ENCODE data around the gene RNU6-7. TPM values are rescaled to one million over a fixed set of nuclear protein-coding genes. Genes with fewer than 3 reads are reported as not detected.

RNU6-7 gene
- total RNA-seq, 1 donor from 2014 or later: not detected

DNA sequence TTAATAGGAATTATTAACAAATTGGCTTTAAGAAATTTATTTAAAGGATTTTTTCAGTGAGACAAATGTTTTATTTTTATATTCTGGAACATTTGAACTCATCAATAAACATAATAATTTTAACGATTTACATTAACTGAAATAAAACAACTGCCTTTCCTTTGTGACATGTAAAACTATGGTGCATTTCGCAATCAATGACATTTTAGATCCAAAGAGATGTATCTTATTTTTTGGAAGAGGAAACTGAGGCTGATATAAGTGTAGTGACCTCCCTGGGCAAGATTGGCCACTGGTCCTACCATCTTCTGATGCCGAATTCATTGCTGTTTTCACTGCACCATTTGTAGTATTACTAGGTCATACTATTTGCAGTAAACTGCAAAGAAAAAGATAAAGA lies 3.7 kb downstream of the RNU6-7 start:
- Mint-ChIP-seq H3K4me1 (peaks cover 14% of the 10 kb centered on the region), H3K27ac (no peak overlapping the region), H3K4me3 (no peak overlapping the region)

DNA sequence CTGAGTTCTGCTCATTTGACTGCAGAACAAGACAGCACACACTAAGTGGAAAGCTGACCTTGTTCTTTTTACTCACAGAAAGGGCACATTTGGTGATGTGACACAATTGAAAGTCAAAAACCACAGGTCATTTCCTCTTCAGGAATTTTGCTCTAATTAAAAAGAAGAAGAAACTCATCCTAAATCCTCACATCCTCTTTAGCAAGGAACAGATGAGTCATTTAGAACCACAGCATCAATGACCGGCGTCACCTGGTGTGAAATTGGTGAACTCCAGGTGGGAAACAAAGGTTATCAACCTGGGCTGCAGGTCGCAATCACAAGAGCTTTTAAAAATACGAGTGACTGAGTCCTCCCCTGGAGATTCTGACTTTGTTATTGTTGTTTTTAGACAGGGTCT lies 4.1 kb downstream of the RNU6-7 start:
- TF ChIP-seq, protein P1, sequence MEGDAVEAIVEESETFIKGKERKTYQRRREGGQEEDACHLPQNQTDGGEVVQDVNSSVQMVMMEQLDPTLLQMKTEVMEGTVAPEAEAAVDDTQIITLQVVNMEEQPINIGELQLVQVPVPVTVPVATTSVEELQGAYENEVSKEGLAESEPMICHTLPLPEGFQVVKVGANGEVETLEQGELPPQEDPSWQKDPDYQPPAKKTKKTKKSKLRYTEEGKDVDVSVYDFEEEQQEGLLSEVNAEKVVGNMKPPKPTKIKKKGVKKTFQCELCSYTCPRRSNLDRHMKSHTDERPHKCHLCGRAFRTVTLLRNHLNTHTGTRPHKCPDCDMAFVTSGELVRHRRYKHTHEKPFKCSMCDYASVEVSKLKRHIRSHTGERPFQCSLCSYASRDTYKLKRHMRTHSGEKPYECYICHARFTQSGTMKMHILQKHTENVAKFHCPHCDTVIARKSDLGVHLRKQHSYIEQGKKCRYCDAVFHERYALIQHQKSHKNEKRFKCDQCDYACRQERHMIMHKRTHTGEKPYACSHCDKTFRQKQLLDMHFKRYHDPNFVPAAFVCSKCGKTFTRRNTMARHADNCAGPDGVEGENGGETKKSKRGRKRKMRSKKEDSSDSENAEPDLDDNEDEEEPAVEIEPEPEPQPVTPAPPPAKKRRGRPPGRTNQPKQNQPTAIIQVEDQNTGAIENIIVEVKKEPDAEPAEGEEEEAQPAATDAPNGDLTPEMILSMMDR (IDR thresholded peaks at IDR 0.05; ENCODE audit: unreplicated experiment): no peak
- H3K4me3 Mint-ChIP-seq: no peak overlapping the region
- no peaks in the 10 kb centered on the region for H3K36me3 Mint-ChIP-seq
- DNase-seq (ENCODE audit: low spot score in 2 of 2, unreplicated experiment in 2 of 2): no peak
- peaks cover 12% of the 10 kb centered on the region for H3K4me1 Mint-ChIP-seq
- peaks cover 12% of the 10 kb centered on the region for H3K9me3 Mint-ChIP-seq
- no peak overlapping the region for H3K27ac Mint-ChIP-seq
- H3K27me3 Mint-ChIP-seq (ENCODE audit: low read depth): peaks cover 3% of the 10 kb centered on the region

More for the DNA sequence above, 3.7 kb downstream of the RNU6-7 start:
- peaks cover 12% of the 10 kb centered on the region for H3K9me3 Mint-ChIP-seq
- TF ChIP-seq, protein P1 (IDR thresholded peaks at IDR 0.05; ENCODE audit: unreplicated experiment): no peak
- no peak for DNase-seq (ENCODE audit: low spot score in 2 of 2, unreplicated experiment in 2 of 2)
- H3K27me3 Mint-ChIP-seq (ENCODE audit: low read depth): peaks cover 3% of the 10 kb centered on the region
- no peaks in the 10 kb centered on the region for H3K36me3 Mint-ChIP-seq

DNA sequence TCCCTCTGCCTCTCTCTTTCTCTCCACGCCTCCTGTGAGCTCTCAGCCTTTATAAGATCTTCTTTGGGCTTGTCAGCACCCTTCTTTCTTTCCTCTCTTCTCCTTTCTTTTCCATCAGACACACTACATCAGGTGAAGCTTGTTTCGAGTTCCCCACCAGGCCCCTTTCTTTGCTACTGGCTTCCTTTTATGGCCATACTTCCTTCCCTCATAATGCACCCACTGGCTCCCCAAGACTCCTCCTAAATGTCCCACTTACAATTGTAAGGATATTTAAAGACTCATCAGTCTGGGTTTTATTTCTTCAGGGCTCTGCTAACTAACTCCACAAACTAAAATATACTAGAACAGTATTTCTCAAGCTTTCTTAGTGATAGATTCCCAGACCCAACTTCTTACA lies 4.7 kb downstream of the RNU6-7 start:
- peaks cover 11% of the 10 kb centered on the region for H3K4me1 Mint-ChIP-seq
- TF ChIP-seq, protein P1 (IDR thresholded peaks at IDR 0.05; ENCODE audit: unreplicated experiment): no peak
- H3K27me3 Mint-ChIP-seq (ENCODE audit: low read depth): peaks cover 3% of the 10 kb centered on the region
- H3K4me3 Mint-ChIP-seq: no peak overlapping the region
- H3K27ac Mint-ChIP-seq: no peak overlapping the region
- H3K9me3 Mint-ChIP-seq: peaks cover 12% of the 10 kb centered on the region
- DNase-seq (ENCODE audit: low spot score in 2 of 2, unreplicated experiment in 2 of 2): no peak
- H3K36me3 Mint-ChIP-seq: no peaks in the 10 kb centered on the region

DNA sequence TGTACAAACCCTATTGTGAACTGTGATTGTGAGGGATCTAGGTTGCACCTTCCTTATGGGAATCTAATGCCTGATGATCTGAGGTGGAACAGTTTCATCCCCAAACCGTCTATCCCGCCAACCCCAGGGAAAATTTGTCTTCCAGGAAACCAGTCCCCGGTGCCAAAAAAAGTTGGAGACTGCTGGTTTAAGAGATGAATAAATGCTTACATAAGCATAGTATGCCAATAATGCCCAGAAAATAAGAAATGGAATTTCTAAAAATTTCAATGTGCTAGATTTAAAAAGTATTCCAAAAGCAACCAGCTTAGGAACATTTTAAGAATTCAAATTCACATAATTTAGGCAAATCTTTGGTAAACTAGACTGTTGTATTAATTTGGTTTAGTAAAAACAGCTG lies 6.6 kb downstream of the RNU6-7 start:
- Mint-ChIP-seq H3K36me3 (no peaks in the 10 kb centered on the region), H3K9me3 (peaks cover 12% of the 10 kb centered on the region), H3K27ac (no peak overlapping the region), H3K4me1 (peaks cover 11% of the 10 kb centered on the region), H3K4me3 (no peak overlapping the region), H3K27me3 (ENCODE audit: low read depth) (peaks cover 3% of the 10 kb centered on the region)
- TF ChIP-seq, protein P1 (IDR thresholded peaks at IDR 0.05; ENCODE audit: unreplicated experiment): no peak
- DNase-seq (ENCODE audit: low spot score in 2 of 2, unreplicated experiment in 2 of 2): no peak

DNA sequence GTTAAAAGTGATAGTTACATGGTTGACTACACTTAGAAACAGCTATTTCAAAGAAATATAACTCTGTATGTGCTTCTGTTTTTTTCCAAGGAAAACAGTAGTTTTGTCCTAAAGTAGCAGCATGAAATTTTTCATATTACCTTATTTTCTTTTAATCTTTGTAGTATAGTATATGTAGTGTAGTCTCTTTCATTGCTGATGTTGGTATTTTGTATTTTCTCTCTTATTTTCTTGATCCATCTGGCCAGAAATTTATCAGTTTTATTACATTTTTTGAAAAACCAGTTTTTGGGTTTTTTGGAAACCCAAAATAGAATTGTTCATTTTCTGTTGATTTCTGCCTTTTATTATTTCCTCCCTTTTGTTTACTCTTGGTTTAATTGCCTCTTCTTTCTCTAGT lies 7.6 kb downstream of the RNU6-7 start:
- no peak overlapping the region for H3K4me3 Mint-ChIP-seq
- H3K27ac Mint-ChIP-seq: no peak overlapping the region
- TF ChIP-seq, protein P1 (IDR thresholded peaks at IDR 0.05; ENCODE audit: unreplicated experiment): no peak
- peaks cover 3% of the 10 kb centered on the region for H3K27me3 Mint-ChIP-seq (ENCODE audit: low read depth)
- no peak for DNase-seq (ENCODE audit: low spot score in 2 of 2, unreplicated experiment in 2 of 2)
- H3K4me1 Mint-ChIP-seq: peaks cover 4% of the 10 kb centered on the region
- H3K36me3 Mint-ChIP-seq: no peaks in the 10 kb centered on the region
- H3K9me3 Mint-ChIP-seq: peaks cover 12% of the 10 kb centered on the region

DNA sequence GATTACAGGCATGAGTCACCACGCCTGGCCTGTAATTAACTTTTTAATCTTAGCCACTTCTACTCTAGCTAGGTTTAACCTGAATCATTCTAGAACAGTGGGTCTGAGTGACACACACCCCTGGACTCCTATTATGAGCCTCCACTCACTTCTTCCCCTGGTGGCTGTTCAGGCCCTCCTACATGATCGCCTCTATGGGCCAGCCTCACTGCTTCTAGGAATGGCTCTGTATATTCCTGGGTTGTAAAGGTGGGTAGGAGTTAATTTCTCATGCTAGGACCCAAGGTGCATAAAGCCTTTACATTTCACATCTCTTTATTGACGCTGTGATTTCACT lies 9.2 kb downstream of the RNU6-7 start:
- peaks cover 3% of the 10 kb centered on the region for H3K27me3 Mint-ChIP-seq (ENCODE audit: low read depth)
- H3K4me1 Mint-ChIP-seq: peaks cover 3% of the 10 kb centered on the region
- H3K27ac Mint-ChIP-seq: no peak overlapping the region
- H3K9me3 Mint-ChIP-seq: peaks cover 15% of the 10 kb centered on the region
- DNase-seq (ENCODE audit: low spot score in 2 of 2, unreplicated experiment in 2 of 2): no peak
- H3K4me3 Mint-ChIP-seq: no peak overlapping the region
- no peaks in the 10 kb centered on the region for H3K36me3 Mint-ChIP-seq
- TF ChIP-seq, protein P1 (IDR thresholded peaks at IDR 0.05; ENCODE audit: unreplicated experiment): no peak

Data from mesothelial cell of epicardium (in vitro differentiated cells).